Fibroblast of lung (primary cell): ENCODE results near the gene TBC1D5. TPM values are rescaled to one million over a fixed set of nuclear protein-coding genes. Genes with fewer than 3 reads are reported as not detected.

Source experiments
- DNase-seq, 2 donors: peaks; one replicate each; pipeline versions ENCODE4 v3.0.0 to v3.0.0-alpha.2; 2010; ENCODE audit warnings: low read depth in 2 of 2
- H2AFZ ChIP-seq: 2 replicates; pipeline ENCODE4 v1.5.1; 2012; ENCODE audit warnings: low read length, control low read depth, inconsistent platforms
- H3K27ac ChIP-seq: 2 replicates; pipeline ENCODE4 v1.5.1; 2011; ENCODE audit warnings: low read length, control low read depth; ENCODE audit not compliant: insufficient read depth
- H3K27me3 ChIP-seq: 2 replicates; pipeline ENCODE4 v1.5.1; 2011; ENCODE audit warnings: mild to moderate bottlenecking, low read length; ENCODE audit not compliant: control insufficient read depth, insufficient read depth
- H3K36me3 ChIP-seq: 2 replicates; pipeline ENCODE4 v1.5.1; 2011; ENCODE audit warnings: low read length; ENCODE audit not compliant: control insufficient read depth, insufficient read depth
- H3K4me1 ChIP-seq: 2 replicates; pipeline ENCODE4 v1.5.1; 2011; ENCODE audit warnings: low read length; ENCODE audit not compliant: control insufficient read depth, insufficient read depth; ENCODE audit errors: extremely low read depth
- H3K4me2 ChIP-seq: 2 replicates; pipeline ENCODE4 v1.5.1; 2011; ENCODE audit warnings: low read length, control low read depth; ENCODE audit not compliant: insufficient read depth; ENCODE audit errors: extremely low read depth
- H3K4me3 ChIP-seq, 4 experiments: fragments of 200-600 bp in 1 of 4; sonication (generic) in 1 of 4; replicated peaks in 1 of 4; 2 replicates each; pipeline ENCODE4 v1.5.1; 2011 to 2016; ENCODE audit warnings: low read length in 4 of 4, low read depth in 3 of 4, mild to moderate bottlenecking in 3 of 4, control low read depth in 2 of 4, inconsistent platforms in 1 of 4, mixed read lengths in 1 of 4; ENCODE audit not compliant: insufficient read depth in 1 of 4; ENCODE audit errors: control extremely low read depth in 1 of 4
- H3K79me2 ChIP-seq: 2 replicates; pipeline ENCODE4 v1.5.1; 2012; ENCODE audit warnings: mild to moderate bottlenecking, low read length, inconsistent platforms; ENCODE audit not compliant: control insufficient read depth, insufficient read depth
- H3K9ac ChIP-seq: 2 replicates; pipeline ENCODE4 v1.5.1; 2011; ENCODE audit warnings: mild to moderate bottlenecking, low read length, control low read depth; ENCODE audit not compliant: insufficient read depth
- H3K9me3 ChIP-seq: 2 replicates; pipeline ENCODE4 v1.5.1; 2012; ENCODE audit warnings: low read depth, low read length; ENCODE audit not compliant: control insufficient read depth, insufficient read depth
- H4K20me1 ChIP-seq: 2 replicates; pipeline ENCODE4 v1.5.1; 2011; ENCODE audit warnings: low read length; ENCODE audit not compliant: control insufficient read depth, insufficient read depth; ENCODE audit errors: extremely low read depth
- EZH2 ChIP-seq: IDR thresholded peaks from 2 replicates; pipeline ENCODE4 v1.5.1; 2012; ENCODE audit warnings: low read length, control low read depth, mild to moderate bottlenecking; ENCODE audit errors: missing control alignments
- polyA plus RNA-seq, 2 donors: library from polyadenylated mRNA; depleted of rRNA in 1 of 2; stranded (reverse) in 1 of 2; unstranded in 1 of 2; fragments of >200 nt; gene quantifications; 2 replicates each; pipeline ENCODE4 v1.2.1, GENCODE V29; 2011 to 2012; ENCODE audit warnings: missing spikeins in 1 of 2
- total RNA-seq: library from RNA; depleted of rRNA; stranded (reverse); fragments of >200 nt; gene quantifications from 2 replicates; pipeline ENCODE4 v1.2.1, GENCODE V29; 2014
- TF ChIP-seq, protein P1 (sequence below), 2 donors: IDR thresholded peaks in 1 of 2; conservative IDR thresholded peaks in 1 of 2; 1 replicate in 1 of 2; 2 replicates in 1 of 2; pipeline ENCODE4 v1.5.1; 2011 to 2012; ENCODE audit warnings: low read length in 2 of 2, control low read depth in 1 of 2, inconsistent platforms in 1 of 2, low read depth in 1 of 2, mild to moderate bottlenecking in 1 of 2

The TBC1D5 gene
- total and polyA plus RNA-seq, 2 donors (not counting 1 experiment from before 2014, with no cell fraction given) = 43.6 to 129 TPM

DNA sequence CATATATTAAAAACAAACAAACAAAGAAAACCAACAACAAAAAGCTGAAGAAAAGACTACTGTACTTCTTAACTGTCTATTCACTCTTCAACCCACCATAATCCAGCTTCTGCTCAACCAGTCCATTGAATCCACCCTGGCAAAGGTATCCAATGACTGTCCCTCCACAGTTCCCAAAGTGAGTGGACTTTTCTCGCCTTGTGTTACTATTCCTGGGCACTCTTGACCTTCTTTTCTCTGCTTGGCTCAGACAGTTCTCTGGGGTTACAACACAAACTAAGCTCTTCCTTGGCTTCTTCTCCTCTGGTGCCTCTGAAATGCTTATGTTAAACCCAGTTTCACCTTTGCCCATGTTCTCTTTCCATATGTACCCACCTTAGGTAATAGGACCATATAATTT lies 437.5 kb downstream of the TBC1D5 start:
- no peak for DNase-seq
- Histone ChIP-seq H3K27me3 (no peaks in the 10 kb centered on the region), H4K20me1 (no peaks in the 10 kb centered on the region), H3K4me3 (no peak overlapping the region), H3K27ac (no peak overlapping the region), H3K9me3 (no peaks in the 10 kb centered on the region), H3K79me2 (no peaks in the 10 kb centered on the region), H3K4me2 (no peak overlapping the region), H3K4me1 (no peaks in the 10 kb centered on the region), H3K9ac (no peak overlapping the region), H3K36me3 (no peaks in the 10 kb centered on the region), H2AFZ (no peak overlapping the region)
- TF ChIP-seq EZH2 = no peak
- TF ChIP-seq, protein P1, sequence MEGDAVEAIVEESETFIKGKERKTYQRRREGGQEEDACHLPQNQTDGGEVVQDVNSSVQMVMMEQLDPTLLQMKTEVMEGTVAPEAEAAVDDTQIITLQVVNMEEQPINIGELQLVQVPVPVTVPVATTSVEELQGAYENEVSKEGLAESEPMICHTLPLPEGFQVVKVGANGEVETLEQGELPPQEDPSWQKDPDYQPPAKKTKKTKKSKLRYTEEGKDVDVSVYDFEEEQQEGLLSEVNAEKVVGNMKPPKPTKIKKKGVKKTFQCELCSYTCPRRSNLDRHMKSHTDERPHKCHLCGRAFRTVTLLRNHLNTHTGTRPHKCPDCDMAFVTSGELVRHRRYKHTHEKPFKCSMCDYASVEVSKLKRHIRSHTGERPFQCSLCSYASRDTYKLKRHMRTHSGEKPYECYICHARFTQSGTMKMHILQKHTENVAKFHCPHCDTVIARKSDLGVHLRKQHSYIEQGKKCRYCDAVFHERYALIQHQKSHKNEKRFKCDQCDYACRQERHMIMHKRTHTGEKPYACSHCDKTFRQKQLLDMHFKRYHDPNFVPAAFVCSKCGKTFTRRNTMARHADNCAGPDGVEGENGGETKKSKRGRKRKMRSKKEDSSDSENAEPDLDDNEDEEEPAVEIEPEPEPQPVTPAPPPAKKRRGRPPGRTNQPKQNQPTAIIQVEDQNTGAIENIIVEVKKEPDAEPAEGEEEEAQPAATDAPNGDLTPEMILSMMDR (conservative IDR thresholded peaks at IDR 0.05 in 1 of 2, IDR thresholded peaks at IDR 0.05 in 1 of 2; ENCODE audit: low read depth in 1 of 2, low read length in 2 of 2) = no peak

DNA sequence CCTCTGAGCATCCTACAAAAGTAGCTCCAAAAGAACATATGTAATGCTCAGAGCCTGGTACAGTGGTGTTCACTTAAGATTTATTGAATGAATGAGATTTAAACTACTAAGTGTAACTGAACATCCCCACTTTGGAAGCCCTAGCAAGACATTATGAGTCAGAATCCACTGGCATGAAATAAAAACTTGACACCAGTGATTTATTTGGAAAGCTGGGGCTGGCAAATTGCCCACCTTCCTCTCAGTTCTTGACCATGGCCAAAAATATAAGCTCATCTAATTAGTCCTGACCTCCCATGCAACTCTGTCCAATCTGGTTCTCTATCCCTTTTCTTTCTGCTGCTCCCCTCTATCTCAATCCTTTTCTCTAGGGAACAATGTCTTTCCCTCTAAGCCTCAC lies 439.7 kb downstream of the TBC1D5 start:
- Histone ChIP-seq H3K9me3 (no peaks in the 10 kb centered on the region), H3K9ac (no peak overlapping the region), H3K27ac (no peak overlapping the region), H3K4me2 (no peak overlapping the region), H3K4me1 (no peaks in the 10 kb centered on the region), H4K20me1 (no peaks in the 10 kb centered on the region), H3K27me3 (no peaks in the 10 kb centered on the region), H2AFZ (no peak overlapping the region), H3K79me2 (no peaks in the 10 kb centered on the region), H3K36me3 (no peaks in the 10 kb centered on the region), H3K4me3 (no peak overlapping the region)
- peak; percentile 68 to 69 for DNase-seq
- TF ChIP-seq, protein P1 (conservative IDR thresholded peaks at IDR 0.05 in 1 of 2, IDR thresholded peaks at IDR 0.05 in 1 of 2; ENCODE audit: low read depth in 1 of 2, low read length in 2 of 2) = no peak
- no peak for TF ChIP-seq EZH2

DNA sequence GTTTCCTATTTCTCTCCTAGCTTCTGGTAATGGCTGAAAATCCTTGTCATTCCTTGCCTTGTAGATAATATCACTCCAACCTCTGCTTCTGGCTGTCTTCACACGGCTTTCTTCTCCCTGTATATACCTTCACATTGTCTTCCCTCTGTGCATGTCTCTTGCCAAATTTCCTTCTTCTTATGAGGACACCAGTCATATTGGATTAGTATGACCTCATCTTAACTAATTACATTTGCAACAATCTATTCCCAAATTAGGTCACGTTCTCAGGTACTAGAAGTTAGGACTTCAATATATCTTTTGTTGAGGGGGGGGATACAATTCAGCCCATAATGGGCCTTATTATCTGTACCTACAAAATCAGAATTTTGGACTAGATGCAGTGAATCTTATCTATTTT lies 440.3 kb downstream of the TBC1D5 start:
- Histone ChIP-seq H4K20me1 (no peaks in the 10 kb centered on the region), H3K27me3 (no peaks in the 10 kb centered on the region), H3K36me3 (no peaks in the 10 kb centered on the region), H2AFZ (no peak overlapping the region), H3K4me3 (no peak overlapping the region), H3K9ac (no peak overlapping the region), H3K4me1 (no peaks in the 10 kb centered on the region), H3K4me2 (no peak overlapping the region), H3K79me2 (no peaks in the 10 kb centered on the region), H3K27ac (no peak overlapping the region), H3K9me3 (no peaks in the 10 kb centered on the region)
- TF ChIP-seq, protein P1 (conservative IDR thresholded peaks at IDR 0.05 in 1 of 2, IDR thresholded peaks at IDR 0.05 in 1 of 2; ENCODE audit: low read depth in 1 of 2, low read length in 2 of 2) = no peak
- TF ChIP-seq EZH2 = no peak
- DNase-seq = no peak
